ENCODE results near the gene C1QTNF5.

- TF ChIP-seq CTCF (conservative IDR thresholded peaks at IDR 0.05 in 1 of 2, IDR thresholded peaks at IDR 0.05 in 1 of 2; ENCODE audit: extremely low read depth in 1 of 2, insufficient read depth in 1 of 2, low read depth in 1 of 2, low read length in 2 of 2) (peak; percentile 24 to 46), EZH2 (IDR thresholded peaks at IDR 0.05; ENCODE audit: borderline replicate concordance, low read length) (no peak)
Observed at GRCh38 chr11:119371778-119372182, 31.1 kb upstream of the C1QTNF5 start.
